PFSK-1 (cell line): ENCODE data around the gene SDF2L1. TPM values are rescaled to one million over a fixed set of nuclear protein-coding genes. Genes with fewer than 3 reads are reported as not detected.

Experiments
- FOXP2 ChIP-seq: optimal IDR thresholded peaks from 2 replicates; pipeline ENCODE3; 2011; ENCODE audit warnings: borderline replicate concordance, control low read depth, inconsistent platforms; ENCODE audit not compliant: insufficient read depth; ENCODE audit errors: extremely low read length, extremely low read depth
- POLR2AphosphoS5 ChIP-seq: IDR thresholded peaks from 2 replicates; pipeline ENCODE4 v1.6.1; 2012; ENCODE audit warnings: low read depth, mild to moderate bottlenecking, control low read depth, low read length, moderate library complexity
- SIN3A ChIP-seq: IDR thresholded peaks from 2 replicates; pipeline ENCODE4 v1.6.1; 2012; ENCODE audit warnings: mild to moderate bottlenecking, low read length, moderate library complexity, borderline replicate concordance; ENCODE audit not compliant: insufficient read depth
- TAF1 ChIP-seq: IDR thresholded peaks from 2 replicates; pipeline ENCODE4 v1.6.1; 2012; ENCODE audit warnings: low read length, control low read depth, borderline replicate concordance; ENCODE audit not compliant: insufficient read depth
- polyA plus RNA-seq: library from polyadenylated mRNA; unstranded; fragments of >200 nt; gene quantifications from one replicate; pipeline ENCODE4 v1.2.1, GENCODE V29; 2012; ENCODE audit warnings: low read depth, missing spikeins; ENCODE audit not compliant: insufficient read length
- TF ChIP-seq, protein P1 (sequence below), 2 experiments: IDR thresholded peaks; 2 replicates each; pipeline versions ENCODE4 v1.6.1 to v1.8.0; 2011 to 2012; ENCODE audit warnings: low read depth in 2 of 2, low read length in 2 of 2, control low read depth in 1 of 2, inconsistent platforms in 1 of 2, mild to moderate bottlenecking in 1 of 2, moderate library complexity in 1 of 2; ENCODE audit not compliant: insufficient read depth in 1 of 2

SDF2L1 gene, protein sequence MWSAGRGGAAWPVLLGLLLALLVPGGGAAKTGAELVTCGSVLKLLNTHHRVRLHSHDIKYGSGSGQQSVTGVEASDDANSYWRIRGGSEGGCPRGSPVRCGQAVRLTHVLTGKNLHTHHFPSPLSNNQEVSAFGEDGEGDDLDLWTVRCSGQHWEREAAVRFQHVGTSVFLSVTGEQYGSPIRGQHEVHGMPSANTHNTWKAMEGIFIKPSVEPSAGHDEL
- polyA plus RNA-seq: 145 TPM

DNA sequence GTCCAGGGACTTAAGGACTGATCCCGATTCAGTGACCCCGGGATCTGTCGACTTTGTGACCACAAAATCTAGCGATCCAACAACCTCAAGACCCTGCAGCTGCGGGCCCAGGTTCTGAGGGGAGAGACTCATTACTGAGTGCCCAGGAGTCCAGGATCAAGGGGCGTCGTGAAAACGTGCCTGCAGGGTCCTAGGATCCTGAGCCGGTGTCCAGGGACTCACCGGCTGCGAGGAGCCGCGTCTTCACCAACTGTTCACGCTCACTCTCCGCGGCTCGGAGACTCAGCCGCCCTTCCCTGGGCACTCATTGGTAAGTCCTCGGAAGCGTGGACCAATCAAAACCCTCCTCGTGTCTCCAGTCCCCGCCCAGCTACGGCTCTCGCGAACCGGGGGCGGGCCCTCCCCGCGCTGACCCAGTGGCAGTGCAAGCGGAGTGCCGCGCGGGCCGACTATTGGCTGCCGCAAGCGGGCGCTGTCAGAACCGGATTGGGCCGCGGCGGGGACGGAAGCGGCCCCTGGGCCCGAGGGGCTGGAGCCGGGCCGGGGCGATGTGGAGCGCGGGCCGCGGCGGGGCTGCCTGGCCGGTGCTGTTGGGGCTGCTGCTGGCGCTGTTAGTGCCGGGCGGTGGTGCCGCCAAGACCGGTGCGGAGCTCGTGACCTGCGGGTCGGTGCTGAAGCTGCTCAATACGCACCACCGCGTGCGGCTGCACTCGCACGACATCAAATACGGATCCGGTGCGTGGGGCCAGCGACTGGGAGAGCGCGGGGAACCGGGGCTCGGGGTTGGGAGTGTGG, at the start of gene SDF2L1:
Gene SDF2L1, plus strand, starts transcription at position 514 of the 795 bp plus-strand sequence. Its CDS starts 35 bp downstream, at position 549.
- peak; percentile 39 for TF ChIP-seq FOXP2
- TF ChIP-seq SIN3A: 0 out of 2 replicates have a peak, but pooled peaks have one; percentile 15
- peak; percentile 69; the same call in 1 of the 2 replicates for TF ChIP-seq TAF1
- TF ChIP-seq POLR2AphosphoS5: peak; percentile 72
- TF ChIP-seq, protein P1, sequence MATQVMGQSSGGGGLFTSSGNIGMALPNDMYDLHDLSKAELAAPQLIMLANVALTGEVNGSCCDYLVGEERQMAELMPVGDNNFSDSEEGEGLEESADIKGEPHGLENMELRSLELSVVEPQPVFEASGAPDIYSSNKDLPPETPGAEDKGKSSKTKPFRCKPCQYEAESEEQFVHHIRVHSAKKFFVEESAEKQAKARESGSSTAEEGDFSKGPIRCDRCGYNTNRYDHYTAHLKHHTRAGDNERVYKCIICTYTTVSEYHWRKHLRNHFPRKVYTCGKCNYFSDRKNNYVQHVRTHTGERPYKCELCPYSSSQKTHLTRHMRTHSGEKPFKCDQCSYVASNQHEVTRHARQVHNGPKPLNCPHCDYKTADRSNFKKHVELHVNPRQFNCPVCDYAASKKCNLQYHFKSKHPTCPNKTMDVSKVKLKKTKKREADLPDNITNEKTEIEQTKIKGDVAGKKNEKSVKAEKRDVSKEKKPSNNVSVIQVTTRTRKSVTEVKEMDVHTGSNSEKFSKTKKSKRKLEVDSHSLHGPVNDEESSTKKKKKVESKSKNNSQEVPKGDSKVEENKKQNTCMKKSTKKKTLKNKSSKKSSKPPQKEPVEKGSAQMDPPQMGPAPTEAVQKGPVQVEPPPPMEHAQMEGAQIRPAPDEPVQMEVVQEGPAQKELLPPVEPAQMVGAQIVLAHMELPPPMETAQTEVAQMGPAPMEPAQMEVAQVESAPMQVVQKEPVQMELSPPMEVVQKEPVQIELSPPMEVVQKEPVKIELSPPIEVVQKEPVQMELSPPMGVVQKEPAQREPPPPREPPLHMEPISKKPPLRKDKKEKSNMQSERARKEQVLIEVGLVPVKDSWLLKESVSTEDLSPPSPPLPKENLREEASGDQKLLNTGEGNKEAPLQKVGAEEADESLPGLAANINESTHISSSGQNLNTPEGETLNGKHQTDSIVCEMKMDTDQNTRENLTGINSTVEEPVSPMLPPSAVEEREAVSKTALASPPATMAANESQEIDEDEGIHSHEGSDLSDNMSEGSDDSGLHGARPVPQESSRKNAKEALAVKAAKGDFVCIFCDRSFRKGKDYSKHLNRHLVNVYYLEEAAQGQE (IDR thresholded peaks at IDR 0.05; ENCODE audit: insufficient read depth in 1 of 2, low read depth in 2 of 2, low read length in 2 of 2): no peak

DNA sequence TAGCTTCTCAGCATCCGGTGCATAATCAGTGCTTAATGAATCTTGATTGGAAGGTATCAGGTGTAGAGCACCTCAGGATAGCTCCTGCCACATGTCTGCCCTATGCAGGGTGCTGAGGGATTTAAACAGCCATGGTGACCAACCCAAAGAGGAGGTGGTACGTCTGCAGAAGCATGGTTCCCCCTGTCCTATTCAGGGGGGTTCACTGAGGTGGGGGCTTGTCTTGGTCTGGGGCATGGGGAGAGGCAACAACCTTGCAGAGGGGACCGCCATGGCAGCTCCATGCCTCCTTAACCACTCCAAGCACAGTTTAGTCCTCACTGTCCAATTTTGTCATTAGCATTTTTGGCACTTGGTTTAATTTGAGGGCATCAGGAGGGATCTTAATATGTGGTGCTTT, 49.7 kb upstream of the SDF2L1 start:
- TF ChIP-seq FOXP2: no peak
- no peak for TF ChIP-seq SIN3A
- TF ChIP-seq POLR2AphosphoS5: no peak
- no peak for TF ChIP-seq TAF1
- TF ChIP-seq, protein P1 (IDR thresholded peaks at IDR 0.05; ENCODE audit: insufficient read depth in 1 of 2, low read depth in 2 of 2, low read length in 2 of 2): no peak

DNA sequence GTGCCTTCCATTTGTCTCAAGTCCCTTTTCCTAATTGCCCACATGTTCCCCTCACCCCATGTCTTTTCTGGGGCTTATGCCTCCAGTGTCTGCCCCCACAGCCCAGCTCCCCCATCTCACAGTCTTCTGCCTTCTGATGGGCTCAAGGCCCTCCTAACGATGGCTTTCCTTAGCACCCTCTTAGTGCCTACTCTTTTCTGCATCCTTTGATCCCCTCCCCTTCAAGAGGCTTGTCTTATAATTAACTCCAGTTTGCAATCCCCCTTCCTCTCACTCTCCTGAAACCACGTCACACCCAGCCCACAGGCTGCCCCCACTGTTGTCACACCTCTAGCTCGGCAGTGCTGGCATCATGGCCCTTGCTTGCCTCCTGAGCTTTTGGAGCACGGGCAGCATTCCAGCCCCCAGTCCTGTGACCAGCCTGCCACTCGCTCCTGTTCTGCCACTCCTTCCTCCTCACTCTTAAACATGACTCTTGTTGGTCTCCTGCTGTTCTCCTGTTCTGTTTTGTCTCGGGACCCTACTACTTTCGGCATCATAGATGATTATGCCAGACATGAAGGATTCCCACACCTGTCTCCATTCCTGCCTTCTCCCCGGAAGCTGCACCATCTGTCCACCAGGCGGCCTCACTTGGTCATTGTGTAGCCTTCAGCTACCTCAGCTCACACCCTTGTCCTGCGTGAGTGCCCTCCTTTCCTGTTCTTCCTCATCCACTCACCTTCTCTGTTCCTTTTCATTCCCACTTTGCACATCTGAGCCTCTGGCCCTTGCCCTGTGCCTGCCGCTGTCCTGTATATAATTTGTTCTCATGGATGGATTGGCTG, 48.5 kb upstream of the SDF2L1 start:
- no peak for TF ChIP-seq FOXP2
- no peak for TF ChIP-seq TAF1
- TF ChIP-seq POLR2AphosphoS5: no peak
- TF ChIP-seq, protein P1 (IDR thresholded peaks at IDR 0.05; ENCODE audit: insufficient read depth in 1 of 2, low read depth in 2 of 2, low read length in 2 of 2): no peak
- no peak for TF ChIP-seq SIN3A

DNA sequence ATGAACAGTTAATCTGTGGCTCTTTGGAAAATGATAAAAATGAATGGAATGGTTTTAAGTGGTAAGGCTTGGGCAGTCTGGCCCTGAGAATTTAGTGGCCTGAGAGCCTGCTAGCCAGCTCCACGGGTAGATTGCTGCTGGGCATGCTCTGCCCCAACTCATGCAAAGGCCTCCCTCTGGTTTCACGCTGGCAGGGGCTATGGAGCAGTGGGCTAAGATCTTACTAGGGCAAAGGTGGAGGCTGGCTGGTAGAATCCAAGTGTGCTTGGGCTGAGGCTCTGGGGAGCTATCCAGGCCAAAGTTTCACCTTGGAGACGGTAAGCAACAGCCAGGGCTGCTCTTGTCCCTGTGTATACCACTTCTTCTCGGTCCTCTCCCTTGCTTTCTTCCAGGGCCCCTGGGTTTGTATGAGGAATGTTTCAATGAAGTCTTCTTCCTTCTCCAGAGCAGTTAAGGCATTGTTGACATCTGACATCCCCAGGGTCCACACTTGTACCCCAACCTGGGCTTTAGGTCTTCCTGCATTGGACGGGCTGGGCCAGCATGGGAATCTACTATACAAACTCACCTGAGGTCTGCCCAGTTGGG, 47.1 kb upstream of the SDF2L1 start:
- TF ChIP-seq TAF1 (no peak), FOXP2 (no peak), POLR2AphosphoS5 (no peak), SIN3A (no peak)
- TF ChIP-seq, protein P1 (IDR thresholded peaks at IDR 0.05; ENCODE audit: insufficient read depth in 1 of 2, low read depth in 2 of 2, low read length in 2 of 2): no peak
